ENCODE data around the gene SNED1. TPM values are rescaled to one million over a fixed set of nuclear protein-coding genes. Genes with fewer than 3 reads are reported as not detected.

The SNED1 gene
- total and polyA plus RNA-seq, 8 donors, result 2.0 to 106 (median 16.0) TPM

DNA sequence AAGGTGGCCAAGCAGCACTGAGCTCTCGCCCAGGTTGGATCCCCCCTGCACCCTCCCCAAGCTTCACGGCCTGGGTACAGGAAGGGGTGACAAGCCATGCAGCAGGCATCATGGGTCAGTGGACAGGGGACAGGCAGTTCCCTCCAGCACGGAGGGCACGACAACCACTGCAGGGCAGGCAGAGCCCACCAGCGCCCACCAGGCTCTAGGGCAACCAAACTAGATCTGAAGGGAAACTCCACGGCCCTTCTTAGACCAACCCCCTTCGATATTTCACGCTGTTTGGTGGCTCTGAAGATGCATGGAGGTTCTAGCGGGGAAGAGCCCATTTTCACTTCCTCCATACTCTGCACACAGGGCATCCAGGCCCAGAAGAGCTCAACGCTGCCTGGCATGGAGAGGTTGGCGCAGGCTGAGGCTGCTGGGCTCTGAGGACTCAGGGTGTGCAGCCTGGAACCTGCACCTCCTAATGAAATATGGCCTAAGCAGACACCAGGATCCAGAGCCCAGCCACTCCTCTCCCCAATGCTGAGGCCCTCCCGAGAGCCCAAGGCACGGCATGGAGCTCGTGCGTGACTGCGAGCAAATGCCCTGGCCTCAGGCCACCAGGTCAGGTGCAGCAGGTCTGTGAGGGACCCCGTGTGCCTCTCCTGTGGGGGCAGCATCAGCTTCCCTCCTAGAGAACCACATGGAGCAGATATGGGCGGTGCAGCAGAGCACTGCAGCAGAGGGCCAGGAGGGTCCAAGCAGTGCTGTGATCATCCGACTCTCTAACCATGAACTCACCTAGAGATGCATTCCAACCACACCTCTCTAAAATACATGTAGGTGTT lies 112.4 kb downstream of the SNED1 start:
- H3K36me3 ChIP-seq, result peaks cover 0 to 14% (median 13%) of the 10 kb centered on the region in 4 donors
- no peaks in the 10 kb centered on the region for H3K4me1 ChIP-seq
- TF ChIP-seq, protein P1, sequence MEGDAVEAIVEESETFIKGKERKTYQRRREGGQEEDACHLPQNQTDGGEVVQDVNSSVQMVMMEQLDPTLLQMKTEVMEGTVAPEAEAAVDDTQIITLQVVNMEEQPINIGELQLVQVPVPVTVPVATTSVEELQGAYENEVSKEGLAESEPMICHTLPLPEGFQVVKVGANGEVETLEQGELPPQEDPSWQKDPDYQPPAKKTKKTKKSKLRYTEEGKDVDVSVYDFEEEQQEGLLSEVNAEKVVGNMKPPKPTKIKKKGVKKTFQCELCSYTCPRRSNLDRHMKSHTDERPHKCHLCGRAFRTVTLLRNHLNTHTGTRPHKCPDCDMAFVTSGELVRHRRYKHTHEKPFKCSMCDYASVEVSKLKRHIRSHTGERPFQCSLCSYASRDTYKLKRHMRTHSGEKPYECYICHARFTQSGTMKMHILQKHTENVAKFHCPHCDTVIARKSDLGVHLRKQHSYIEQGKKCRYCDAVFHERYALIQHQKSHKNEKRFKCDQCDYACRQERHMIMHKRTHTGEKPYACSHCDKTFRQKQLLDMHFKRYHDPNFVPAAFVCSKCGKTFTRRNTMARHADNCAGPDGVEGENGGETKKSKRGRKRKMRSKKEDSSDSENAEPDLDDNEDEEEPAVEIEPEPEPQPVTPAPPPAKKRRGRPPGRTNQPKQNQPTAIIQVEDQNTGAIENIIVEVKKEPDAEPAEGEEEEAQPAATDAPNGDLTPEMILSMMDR (IDR thresholded peaks at IDR 0.05), result no peak
- TF ChIP-seq POLR2AphosphoS5 (IDR thresholded peaks at IDR 0.05) (no peak), POLR2A (IDR thresholded peaks at IDR 0.05) (no peak), EP300 (IDR thresholded peaks at IDR 0.05) (no peak)
- WGBS, 5 donors, result 87 to 94% (median 92%) methylated on average over 13 to 19 of the region's 19 CpGs
- H3K27me3 ChIP-seq, result no peaks in the 10 kb centered on the region
- H3K9me3 ChIP-seq, result no peaks in the 10 kb centered on the region
- intact Hi-C loops (cut with DNase I; ENCODE audit: low total_unique reads), result no loop called here
- no peak overlapping the region for H3K27ac ChIP-seq
- DNase-seq, result no peak
- no peak overlapping the region for H3K4me3 ChIP-seq

DNA sequence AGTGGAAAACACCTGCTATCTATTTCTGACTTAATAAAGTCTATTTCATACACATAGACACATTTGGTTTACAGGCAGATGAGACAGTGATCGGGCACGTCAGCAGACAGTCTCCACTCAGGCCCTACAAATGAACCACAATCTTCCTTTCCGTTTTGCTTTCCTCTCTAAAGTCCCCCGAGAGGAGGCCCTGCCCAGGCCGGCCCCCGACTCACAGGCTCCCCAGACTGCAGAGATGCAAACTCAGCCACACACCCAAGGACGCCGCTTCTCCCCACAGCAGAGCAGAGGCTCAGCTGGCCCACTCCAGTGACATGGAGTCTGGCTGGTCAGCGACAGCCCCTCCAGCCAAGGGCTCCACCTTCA lies 113.0 kb downstream of the SNED1 start:
- no peaks in the 10 kb centered on the region for H3K4me1 ChIP-seq
- H3K36me3 ChIP-seq, result peaks cover 0 to 14% (median 13%) of the 10 kb centered on the region in 4 donors
- 80 to 91% (median 85%) methylated on average over 9 of the region's 9 CpGs for WGBS, 5 donors
- H3K9me3 ChIP-seq, result no peaks in the 10 kb centered on the region
- H3K27ac ChIP-seq, result no peak overlapping the region
- DNase-seq, result no peak
- no peaks in the 10 kb centered on the region for H3K27me3 ChIP-seq
- H3K4me3 ChIP-seq, result no peak overlapping the region
- no peak for TF ChIP-seq POLR2A (IDR thresholded peaks at IDR 0.05)
- TF ChIP-seq, protein P1 (IDR thresholded peaks at IDR 0.05), result no peak
- no peak for TF ChIP-seq POLR2AphosphoS5 (IDR thresholded peaks at IDR 0.05)
- no peak for TF ChIP-seq EP300 (IDR thresholded peaks at IDR 0.05)
- intact Hi-C loops (cut with DNase I; ENCODE audit: low total_unique reads), result no loop called here

DNA sequence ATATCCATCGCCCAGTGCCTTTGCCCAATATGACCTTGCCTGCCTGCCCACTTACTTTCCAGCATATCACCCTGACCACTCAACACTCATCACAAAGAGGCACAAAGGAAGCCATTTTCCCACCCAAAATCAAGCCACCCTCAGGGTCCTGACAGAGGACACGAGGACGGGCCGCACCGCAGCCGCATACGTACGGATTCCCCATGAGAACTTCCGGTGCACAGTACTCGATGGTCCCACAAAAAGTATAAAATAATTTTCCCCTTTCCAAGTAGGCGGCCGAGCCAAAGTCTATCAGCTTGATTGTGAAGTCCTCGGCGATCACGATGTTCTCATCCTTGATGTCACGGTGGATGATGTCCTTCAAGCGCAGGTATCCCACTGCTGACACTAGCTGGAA lies 113.6 kb downstream of the SNED1 start:
- H3K27ac ChIP-seq, result no peak overlapping the region
- H3K9me3 ChIP-seq, result no peaks in the 10 kb centered on the region
- intact Hi-C loops (cut with DNase I; ENCODE audit: low total_unique reads), result no loop called here
- no peak for DNase-seq
- H3K4me3 ChIP-seq, result no peak overlapping the region
- H3K36me3 ChIP-seq, result peaks cover 0 to 17% (median 14%) of the 10 kb centered on the region in 4 donors
- TF ChIP-seq POLR2AphosphoS5 (IDR thresholded peaks at IDR 0.05), result no peak
- TF ChIP-seq, protein P1 (IDR thresholded peaks at IDR 0.05), result no peak
- TF ChIP-seq POLR2A (IDR thresholded peaks at IDR 0.05), result no peak
- no peak for TF ChIP-seq EP300 (IDR thresholded peaks at IDR 0.05)
- no peaks in the 10 kb centered on the region for H3K4me1 ChIP-seq
- WGBS, 5 donors, result 92 to 96% (median 94%) methylated on average over 16 to 17 of the region's 17 CpGs
- H3K27me3 ChIP-seq, result no peaks in the 10 kb centered on the region

DNA sequence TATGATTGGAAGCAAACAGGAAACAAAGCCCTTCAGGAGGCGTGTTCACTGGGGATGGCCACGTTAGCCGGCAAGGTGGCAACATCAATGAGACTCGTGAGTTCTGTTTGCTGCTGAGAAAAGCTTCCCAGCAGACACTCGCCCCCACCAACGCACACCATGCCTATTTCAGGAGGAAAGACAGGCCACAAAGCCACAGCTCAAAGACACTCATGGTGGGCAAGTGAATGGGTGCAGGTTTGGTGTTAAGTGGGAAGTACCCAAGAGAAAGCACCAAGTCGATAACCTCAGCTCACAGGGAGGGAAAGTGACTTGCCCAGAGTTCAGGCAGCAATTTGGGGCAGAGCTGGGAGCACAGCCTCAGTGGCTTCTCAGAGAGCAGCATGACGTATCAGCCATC lies 114.2 kb downstream of the SNED1 start:
- no peaks in the 10 kb centered on the region for H3K9me3 ChIP-seq
- TF ChIP-seq POLR2A (IDR thresholded peaks at IDR 0.05) (no peak), POLR2AphosphoS5 (IDR thresholded peaks at IDR 0.05) (no peak), EP300 (IDR thresholded peaks at IDR 0.05) (no peak)
- TF ChIP-seq, protein P1 (IDR thresholded peaks at IDR 0.05), result no peak
- peaks cover 0 to 20% (median 14%) of the 10 kb centered on the region in 4 donors for H3K36me3 ChIP-seq
- H3K4me1 ChIP-seq, result no peaks in the 10 kb centered on the region
- WGBS, 5 donors, result 74 to 86% (median 79%) methylated on average over 8 of the region's 8 CpGs
- H3K27ac ChIP-seq, result no peak overlapping the region
- peak in 1 of 2 donors; percentile 13 for DNase-seq
- no peak overlapping the region for H3K4me3 ChIP-seq
- intact Hi-C loops (cut with DNase I; ENCODE audit: low total_unique reads), result no loop called here
- H3K27me3 ChIP-seq, result no peaks in the 10 kb centered on the region
